ENCODE data around the gene EPRS1.

- no peak for TF ChIP-seq POLR2A (IDR thresholded peaks at IDR 0.05; ENCODE audit: low read length)
- TF ChIP-seq GATA1 (IDR thresholded peaks at IDR 0.05; ENCODE audit: low read depth, low read length): no peak
Measured at GRCh38 chr1:220045356-220046051, 801 bp downstream of the EPRS1 start.

Data from erythroblast (primary cell).